Retinal pigment epithelial cell (primary cell): ENCODE data around the gene F11R.

ENCODE experiments used
- DNase-seq: peaks from one replicate; pipeline ENCODE4 v3.0.0-alpha.2; 2010; ENCODE audit warnings: low read depth
- H3K4me3 ChIP-seq: 2 replicates; pipeline ENCODE4 v1.5.1; 2011; ENCODE audit warnings: mild to moderate bottlenecking, low read length, control low read depth, moderate library complexity
- TF ChIP-seq, protein P1 (sequence below): conservative IDR thresholded peaks from 2 replicates; pipeline ENCODE4 v1.5.1; 2011; ENCODE audit warnings: low read depth, low read length, control low read depth, inconsistent platforms

Gene F11R

DNA sequence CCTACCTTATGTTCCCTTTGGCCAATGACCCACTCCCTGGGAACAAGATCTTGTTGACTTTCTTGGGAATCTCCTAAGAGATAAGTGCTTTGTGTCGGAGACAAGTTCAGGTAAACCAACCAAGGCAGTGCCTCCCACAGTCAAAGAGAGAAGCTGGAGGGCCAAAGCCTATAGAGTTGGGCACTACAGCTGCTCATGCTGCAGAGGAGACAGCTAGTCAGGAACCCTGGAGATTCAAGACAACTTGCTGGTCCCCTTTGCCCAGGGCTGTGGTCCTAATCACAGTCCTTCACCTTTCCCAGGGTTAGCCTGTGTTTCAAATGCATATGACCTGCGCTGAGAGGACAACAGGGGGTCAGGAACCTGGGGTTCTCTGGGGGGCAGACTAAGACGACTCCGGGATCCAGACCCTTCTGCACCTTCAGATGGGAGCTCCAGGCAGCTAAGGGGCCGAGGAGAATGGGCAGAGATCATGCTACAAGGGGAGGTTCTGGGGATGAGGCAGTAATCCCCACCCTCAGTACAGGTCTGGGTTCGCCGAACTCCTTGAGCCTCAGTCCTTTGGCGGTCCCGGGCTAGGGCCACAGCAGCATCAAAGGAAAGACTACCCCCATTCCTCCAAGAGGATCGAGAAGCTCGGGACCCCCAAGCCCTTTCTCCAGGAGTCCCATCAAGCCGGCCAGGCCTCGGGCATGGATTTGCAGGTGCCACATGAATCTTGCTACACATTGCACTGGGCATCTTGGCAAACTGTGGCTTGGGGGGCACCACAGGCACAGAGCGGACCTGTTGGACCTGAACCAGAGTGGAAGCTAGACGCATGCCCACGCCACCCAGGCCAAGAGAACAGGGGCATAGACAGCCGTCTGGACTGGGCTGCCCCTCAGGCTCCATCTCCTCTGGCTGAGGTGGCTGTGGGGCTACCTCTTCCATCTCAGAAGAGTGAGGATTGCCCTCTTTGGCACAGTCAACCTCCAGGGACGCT, 26.8 kb upstream of the F11R start:
- DNase-seq, result no peak
- TF ChIP-seq, protein P1, sequence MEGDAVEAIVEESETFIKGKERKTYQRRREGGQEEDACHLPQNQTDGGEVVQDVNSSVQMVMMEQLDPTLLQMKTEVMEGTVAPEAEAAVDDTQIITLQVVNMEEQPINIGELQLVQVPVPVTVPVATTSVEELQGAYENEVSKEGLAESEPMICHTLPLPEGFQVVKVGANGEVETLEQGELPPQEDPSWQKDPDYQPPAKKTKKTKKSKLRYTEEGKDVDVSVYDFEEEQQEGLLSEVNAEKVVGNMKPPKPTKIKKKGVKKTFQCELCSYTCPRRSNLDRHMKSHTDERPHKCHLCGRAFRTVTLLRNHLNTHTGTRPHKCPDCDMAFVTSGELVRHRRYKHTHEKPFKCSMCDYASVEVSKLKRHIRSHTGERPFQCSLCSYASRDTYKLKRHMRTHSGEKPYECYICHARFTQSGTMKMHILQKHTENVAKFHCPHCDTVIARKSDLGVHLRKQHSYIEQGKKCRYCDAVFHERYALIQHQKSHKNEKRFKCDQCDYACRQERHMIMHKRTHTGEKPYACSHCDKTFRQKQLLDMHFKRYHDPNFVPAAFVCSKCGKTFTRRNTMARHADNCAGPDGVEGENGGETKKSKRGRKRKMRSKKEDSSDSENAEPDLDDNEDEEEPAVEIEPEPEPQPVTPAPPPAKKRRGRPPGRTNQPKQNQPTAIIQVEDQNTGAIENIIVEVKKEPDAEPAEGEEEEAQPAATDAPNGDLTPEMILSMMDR, result no peak
- no peak overlapping the region for H3K4me3 ChIP-seq

DNA sequence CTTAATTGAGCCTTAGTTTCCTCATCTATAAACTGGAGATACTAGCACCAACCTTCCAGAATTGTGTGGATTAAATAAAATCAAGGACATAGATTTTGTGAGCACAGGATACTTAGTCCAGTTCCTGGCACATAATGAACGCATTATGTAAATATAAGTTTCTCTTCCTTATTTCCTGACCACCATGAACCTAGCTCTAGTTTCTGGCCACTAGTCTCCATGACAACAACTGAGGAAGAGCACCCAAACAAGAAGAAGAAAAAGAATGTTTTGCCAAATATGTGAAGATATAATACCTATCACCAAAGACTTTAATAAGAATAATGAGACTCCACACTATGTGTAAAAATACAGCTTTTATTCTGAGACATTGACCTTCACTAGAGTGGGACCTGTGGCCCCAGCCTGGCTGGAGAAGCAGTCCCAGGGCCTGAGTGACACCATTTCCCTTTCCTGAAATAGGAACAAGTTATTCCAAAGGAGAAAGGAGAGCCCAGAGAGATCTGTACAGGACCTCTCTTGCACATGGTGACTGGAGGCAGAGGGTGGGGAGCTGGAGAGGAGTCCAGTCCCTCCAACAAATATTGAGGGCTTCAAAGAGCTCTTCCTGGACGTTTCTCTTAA, 25.8 kb upstream of the F11R start:
- TF ChIP-seq, protein P1, result no peak

DNA sequence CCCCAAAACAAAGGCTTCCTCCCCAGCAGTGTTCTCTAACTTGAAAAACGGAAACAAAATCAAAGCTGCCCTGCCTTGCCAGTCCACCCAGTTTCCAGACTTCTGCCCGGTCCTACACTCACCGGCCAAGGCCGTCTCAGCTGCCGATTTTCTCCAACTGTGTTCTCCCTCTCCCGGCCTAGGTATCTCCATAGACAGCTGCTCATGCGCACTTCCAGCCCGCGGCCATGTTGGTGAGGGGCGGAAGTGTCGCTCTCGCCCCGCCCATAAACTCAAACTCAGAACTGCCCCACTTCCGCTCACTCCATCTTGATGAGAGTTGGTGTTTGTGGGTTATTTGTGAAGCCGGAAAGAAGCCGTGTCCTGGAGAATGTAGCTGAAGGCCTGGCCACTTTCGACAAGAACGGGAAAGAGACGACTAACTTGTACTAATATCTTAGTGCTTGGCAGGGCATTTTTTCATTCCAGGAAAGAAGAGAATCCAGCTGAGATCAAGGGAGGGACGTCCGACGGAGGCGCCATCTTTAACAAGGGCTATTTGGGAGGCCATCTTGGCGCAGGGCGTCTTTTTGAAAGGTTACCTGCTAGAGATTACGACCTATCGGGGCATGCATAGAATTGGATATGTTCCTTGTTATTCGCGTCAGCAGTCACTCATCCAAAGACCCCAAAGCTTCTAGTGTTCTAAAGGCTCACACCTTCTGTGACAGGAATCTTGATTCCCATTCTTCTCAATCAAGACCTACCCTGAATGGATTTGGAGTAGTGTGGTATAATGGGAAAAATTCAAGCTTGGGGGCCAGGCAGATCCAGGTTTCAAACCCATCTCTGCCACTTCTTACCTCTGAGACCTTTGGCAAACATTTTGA, 25.0 kb upstream of the F11R start, which contains the start of gene USF1:
USF1 (minus strand) TSS at position 242 of the 869 bp plus-strand sequence. CDS start 2,702 bp downstream, outside the sequence.
- TF ChIP-seq, protein P1, result no peak
- DNase-seq, result peak; percentile 84
- H3K4me3 ChIP-seq, result peak within 1 kb of the TSS; percentile 95

More for the DNA sequence above, 25.8 kb upstream of the F11R start:
- DNase-seq, result no peak
- H3K4me3 ChIP-seq, result peak overlapping the region; percentile 95

DNA sequence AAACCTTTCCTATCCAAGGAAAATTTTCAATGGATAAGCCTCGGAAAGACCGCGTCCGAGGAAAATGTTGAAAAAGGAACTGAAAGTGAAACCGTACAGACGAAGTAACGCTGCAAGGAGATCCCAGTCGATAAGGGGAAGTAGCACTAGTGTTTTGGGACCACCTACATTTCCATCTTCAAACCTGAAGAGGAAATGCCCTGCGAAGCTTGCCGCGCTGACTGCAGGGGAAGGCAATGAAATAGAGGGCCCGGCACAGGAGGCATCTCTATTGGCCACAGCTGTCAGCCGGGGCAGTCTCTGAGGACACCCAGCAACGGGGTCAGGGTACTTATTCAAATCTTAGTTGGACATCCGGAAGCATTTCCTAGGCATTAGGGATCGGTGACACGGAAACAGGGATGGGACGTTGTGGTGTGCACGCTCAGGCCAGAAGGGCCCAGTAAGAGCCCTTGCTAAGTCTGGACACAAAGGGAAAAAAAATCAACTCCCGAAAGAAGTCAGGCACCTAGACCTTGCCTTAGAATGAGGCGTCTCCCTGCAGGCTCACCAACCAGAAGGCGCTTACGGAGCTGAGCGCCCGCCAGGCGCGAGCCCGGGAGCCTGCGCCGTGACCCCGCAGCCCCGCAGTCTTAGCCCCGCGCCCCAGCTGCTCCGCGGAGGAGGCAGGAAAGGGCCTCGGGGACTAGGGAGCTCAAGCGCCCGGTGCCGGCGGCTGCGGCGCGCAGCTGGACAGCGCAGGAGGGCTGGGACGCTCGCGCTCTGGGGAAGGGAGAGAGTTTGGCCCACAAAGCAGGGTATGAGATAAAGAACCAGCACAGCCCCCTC, 24.2 kb upstream of the F11R start:
- DNase-seq, result peak; percentile 11
- peak overlapping the region; percentile 95 for H3K4me3 ChIP-seq
- TF ChIP-seq, protein P1, result no peak

DNA sequence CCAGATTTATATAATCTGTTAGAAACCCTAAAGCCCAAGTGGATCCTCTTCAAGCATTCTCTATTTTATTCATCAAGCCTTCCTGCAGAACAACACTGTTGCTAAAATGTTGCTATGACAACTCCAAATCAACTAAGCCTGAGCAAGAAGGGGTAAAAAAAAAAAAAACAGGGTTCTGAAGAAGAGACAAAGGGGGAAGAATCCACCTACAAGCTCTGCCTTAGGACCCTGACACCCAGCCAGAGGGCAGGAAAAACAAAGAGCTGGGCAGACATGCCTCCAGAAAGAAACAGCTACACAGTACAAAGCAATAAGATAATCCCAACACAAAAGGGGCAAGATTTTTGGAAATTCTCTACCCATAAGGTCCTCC, 23.6 kb upstream of the F11R start:
- DNase-seq, result no peak
- TF ChIP-seq, protein P1, result no peak
- peak overlapping the region; percentile 95 for H3K4me3 ChIP-seq

DNA sequence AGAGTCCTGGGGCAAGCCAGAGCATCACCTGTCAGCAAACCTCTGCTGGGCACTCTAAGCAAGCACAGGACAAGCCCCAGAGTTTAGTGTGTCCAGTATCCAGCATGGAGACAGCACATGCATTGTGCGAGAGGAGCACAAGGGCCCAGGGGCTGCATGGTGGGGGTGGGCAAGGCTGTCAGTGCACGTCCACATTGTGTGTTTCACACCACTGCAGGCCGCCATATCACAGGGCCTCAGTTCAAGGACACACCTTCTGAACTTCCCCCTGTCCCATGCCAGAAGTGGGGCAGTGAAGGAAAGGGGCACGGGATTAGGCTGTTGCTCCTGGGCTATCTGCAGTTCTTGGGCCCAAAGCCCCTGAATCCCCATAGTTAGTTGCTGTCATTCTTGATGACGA, 18.6 kb upstream of the F11R start:
- no peak overlapping the region for H3K4me3 ChIP-seq
- DNase-seq, result no peak
- TF ChIP-seq, protein P1, result no peak
